ENCODE results near the gene PARP12.
"Not testable (repeated sequence)": the region's sequence is repeated elsewhere in the genome, so short reads cannot be mapped to it uniquely, and the experiment has no call there.

DNA sequence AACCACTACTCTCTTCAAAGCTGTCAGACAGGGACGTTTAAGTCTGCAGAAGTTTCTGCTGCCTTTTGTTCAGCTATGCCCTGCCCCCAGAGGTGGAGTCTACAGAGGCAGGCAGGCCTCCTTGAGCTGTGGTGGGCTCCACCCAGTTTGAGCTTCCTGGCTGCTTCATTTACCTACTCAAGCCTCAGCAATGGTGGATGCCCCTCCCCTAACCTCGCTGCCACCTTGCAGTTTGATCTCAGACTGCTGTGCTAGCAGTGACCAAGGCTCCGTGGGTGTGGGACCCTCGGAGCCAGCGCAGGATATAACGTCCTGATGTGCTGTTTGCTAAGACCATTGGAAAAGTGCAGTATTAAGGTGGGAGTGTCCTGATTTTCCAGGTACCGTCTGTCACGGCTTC, 46.0 kb upstream of the PARP12 start:
- TF ChIP-seq, protein P1, sequence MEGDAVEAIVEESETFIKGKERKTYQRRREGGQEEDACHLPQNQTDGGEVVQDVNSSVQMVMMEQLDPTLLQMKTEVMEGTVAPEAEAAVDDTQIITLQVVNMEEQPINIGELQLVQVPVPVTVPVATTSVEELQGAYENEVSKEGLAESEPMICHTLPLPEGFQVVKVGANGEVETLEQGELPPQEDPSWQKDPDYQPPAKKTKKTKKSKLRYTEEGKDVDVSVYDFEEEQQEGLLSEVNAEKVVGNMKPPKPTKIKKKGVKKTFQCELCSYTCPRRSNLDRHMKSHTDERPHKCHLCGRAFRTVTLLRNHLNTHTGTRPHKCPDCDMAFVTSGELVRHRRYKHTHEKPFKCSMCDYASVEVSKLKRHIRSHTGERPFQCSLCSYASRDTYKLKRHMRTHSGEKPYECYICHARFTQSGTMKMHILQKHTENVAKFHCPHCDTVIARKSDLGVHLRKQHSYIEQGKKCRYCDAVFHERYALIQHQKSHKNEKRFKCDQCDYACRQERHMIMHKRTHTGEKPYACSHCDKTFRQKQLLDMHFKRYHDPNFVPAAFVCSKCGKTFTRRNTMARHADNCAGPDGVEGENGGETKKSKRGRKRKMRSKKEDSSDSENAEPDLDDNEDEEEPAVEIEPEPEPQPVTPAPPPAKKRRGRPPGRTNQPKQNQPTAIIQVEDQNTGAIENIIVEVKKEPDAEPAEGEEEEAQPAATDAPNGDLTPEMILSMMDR (IDR thresholded peaks at IDR 0.05 in 2 of 3, conservative IDR thresholded peaks at IDR 0.05 in 1 of 3; ENCODE audit: control insufficient read depth in 2 of 3, extremely low read depth in 1 of 3, insufficient read depth in 1 of 3, low read depth in 3 of 3, low read length in 3 of 3) = not testable (repeated sequence)
- TF ChIP-seq, protein P2, sequence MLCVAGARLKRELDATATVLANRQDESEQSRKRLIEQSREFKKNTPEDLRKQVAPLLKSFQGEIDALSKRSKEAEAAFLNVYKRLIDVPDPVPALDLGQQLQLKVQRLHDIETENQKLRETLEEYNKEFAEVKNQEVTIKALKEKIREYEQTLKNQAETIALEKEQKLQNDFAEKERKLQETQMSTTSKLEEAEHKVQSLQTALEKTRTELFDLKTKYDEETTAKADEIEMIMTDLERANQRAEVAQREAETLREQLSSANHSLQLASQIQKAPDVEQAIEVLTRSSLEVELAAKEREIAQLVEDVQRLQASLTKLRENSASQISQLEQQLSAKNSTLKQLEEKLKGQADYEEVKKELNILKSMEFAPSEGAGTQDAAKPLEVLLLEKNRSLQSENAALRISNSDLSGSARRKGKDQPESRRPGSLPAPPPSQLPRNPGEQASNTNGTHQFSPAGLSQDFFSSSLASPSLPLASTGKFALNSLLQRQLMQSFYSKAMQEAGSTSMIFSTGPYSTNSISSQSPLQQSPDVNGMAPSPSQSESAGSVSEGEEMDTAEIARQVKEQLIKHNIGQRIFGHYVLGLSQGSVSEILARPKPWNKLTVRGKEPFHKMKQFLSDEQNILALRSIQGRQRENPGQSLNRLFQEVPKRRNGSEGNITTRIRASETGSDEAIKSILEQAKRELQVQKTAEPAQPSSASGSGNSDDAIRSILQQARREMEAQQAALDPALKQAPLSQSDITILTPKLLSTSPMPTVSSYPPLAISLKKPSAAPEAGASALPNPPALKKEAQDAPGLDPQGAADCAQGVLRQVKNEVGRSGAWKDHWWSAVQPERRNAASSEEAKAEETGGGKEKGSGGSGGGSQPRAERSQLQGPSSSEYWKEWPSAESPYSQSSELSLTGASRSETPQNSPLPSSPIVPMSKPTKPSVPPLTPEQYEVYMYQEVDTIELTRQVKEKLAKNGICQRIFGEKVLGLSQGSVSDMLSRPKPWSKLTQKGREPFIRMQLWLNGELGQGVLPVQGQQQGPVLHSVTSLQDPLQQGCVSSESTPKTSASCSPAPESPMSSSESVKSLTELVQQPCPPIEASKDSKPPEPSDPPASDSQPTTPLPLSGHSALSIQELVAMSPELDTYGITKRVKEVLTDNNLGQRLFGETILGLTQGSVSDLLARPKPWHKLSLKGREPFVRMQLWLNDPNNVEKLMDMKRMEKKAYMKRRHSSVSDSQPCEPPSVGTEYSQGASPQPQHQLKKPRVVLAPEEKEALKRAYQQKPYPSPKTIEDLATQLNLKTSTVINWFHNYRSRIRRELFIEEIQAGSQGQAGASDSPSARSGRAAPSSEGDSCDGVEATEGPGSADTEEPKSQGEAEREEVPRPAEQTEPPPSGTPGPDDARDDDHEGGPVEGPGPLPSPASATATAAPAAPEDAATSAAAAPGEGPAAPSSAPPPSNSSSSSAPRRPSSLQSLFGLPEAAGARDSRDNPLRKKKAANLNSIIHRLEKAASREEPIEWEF (IDR thresholded peaks at IDR 0.05; ENCODE audit: insufficient replicate concordance, low read depth, low read length) = not testable (repeated sequence)
